NCI-H146 (cell line): Measurements from ENCODE around the gene PTGER4.
"Not testable (repeated sequence)": the region's sequence is repeated elsewhere in the genome, so short reads cannot be mapped to it uniquely, and the experiment has no call there.

Experiments
- DNase-seq: peaks from one replicate; lab custom pipeline; 2025; lab: John Stamatoyannopoulos, UW

The PTGER4 gene

GRCh38 chr5:40679913-40680681, at the start of gene PTGER4:
Gene PTGER4, plus strand, starts transcription at chr5:40679915. Its CDS starts 1,079 bp downstream, at chr5:40680994.
- no peak for DNase-seq

- no peak for DNase-seq
Measured at GRCh38 chr5:40630126-40630525, 49.6 kb upstream of the PTGER4 start.

- no peak for DNase-seq
Measured at GRCh38 chr5:40631236-40631635, 48.5 kb upstream of the PTGER4 start.

- DNase-seq: peak; percentile 3
Measured at GRCh38 chr5:40634154-40634553, 45.6 kb upstream of the PTGER4 start.

GRCh38 chr5:40634593-40634992, 45.1 kb upstream of the PTGER4 start:
- no peak for DNase-seq

- not testable (repeated sequence) for DNase-seq
Measured at GRCh38 chr5:40639531-40639930, 40.2 kb upstream of the PTGER4 start.

GRCh38 chr5:40646266-40646665, 33.4 kb upstream of the PTGER4 start:
- DNase-seq: no peak

GRCh38 chr5:40648150-40648549, 31.6 kb upstream of the PTGER4 start:
- DNase-seq: no peak

GRCh38 chr5:40649463-40650030, 30.2 kb upstream of the PTGER4 start:
- no peak for DNase-seq

GRCh38 chr5:40651201-40651600, 28.5 kb upstream of the PTGER4 start:
- no peak for DNase-seq

GRCh38 chr5:40652441-40653220, 27.1 kb upstream of the PTGER4 start:
- DNase-seq: peak; percentile 7

GRCh38 chr5:40653221-40654022, 26.3 kb upstream of the PTGER4 start:
- DNase-seq: no peak

- DNase-seq: no peak
Measured at GRCh38 chr5:40654377-40654991, 25.2 kb upstream of the PTGER4 start.

GRCh38 chr5:40655138-40655537, 24.6 kb upstream of the PTGER4 start:
- DNase-seq: no peak

- DNase-seq: not testable (repeated sequence)
Measured at GRCh38 chr5:40656091-40656490, 23.6 kb upstream of the PTGER4 start.

GRCh38 chr5:40656766-40657165, 22.9 kb upstream of the PTGER4 start:
- DNase-seq: no peak

GRCh38 chr5:40660751-40661150, 19.0 kb upstream of the PTGER4 start:
- DNase-seq: no peak

GRCh38 chr5:40665635-40666298, 13.9 kb upstream of the PTGER4 start:
- no peak for DNase-seq

GRCh38 chr5:40666657-40667056, 13.1 kb upstream of the PTGER4 start:
- no peak for DNase-seq

GRCh38 chr5:40667161-40667663, 12.5 kb upstream of the PTGER4 start:
- DNase-seq: no peak
